ENCODE results near the gene CTXN2.

Gene CTXN2

DNA sequence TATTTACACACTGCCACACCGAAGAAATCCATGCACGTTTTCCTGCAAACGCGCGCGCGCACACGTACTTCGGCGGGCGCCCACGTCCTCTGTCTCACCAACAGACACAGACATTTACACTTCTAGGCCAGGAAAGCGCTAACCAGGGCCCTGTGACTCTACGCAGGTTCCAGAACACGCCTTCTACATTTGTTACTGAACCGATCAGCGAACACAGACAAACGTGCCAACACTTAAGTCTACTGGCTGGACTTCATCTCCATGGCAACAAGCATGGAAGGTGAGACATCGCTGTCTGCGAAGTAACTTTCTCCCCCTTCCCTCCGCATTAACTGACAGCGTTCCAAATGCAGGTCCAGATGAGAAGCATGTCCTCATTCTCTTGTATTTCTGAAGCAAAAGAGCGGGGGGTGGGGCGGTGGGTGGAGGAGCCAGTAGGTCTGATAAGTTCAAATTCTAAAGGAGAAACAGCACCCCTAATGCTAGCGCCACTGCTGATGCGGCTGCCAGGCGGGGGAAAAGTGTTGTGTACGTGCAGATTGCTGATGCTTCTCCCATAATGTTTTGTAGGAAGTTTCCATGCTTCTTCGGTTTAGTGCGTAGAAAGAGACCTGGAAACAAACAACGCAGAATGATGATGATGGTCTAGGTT lies at the start of gene CTXN2:
Gene CTXN2, plus strand, starts transcription at position 92 of the 652 bp plus-strand sequence. CDS start 9,636 bp downstream, outside the sequence.
- no peak for DNase-seq (ENCODE audit: low spot score)

DNA sequence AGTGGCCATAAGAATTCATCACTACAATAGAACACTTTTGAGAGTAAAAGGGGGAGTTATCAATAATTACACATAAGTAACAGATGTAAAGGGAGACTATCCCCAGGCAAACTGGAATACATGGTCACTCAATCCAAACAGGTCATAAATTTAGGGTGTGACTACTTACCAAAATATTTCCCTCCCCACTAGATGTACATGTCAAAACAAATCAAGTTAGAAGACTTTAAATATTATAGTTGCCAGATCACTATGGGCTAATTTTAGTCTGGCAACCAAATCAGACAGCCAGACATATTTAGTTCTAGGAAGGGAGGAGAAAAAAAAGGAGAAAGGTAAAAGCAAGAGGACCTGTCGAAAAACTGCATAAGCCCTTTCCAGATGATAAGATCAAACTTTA lies 47.6 kb upstream of the CTXN2 start:
- DNase-seq (ENCODE audit: low spot score): no peak

DNA sequence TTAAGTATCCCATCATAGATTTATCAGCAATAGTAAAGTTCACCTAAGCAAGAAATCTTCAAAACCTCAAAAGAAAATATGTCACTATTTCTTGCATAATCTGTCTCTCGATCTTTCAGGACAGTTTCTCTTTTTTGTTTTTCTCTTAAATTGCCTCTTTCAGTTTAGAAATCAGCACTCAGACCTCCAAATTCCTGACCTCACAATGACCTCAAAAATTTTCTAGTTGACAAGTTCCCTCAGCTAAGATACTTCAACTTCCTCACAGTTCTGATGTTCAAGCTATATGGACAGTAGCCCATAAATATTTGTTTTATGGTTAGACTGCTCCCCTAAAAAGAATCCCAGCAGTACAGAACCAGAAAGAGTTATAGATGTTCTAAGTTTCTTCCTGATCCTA lies 46.6 kb upstream of the CTXN2 start:
- DNase-seq (ENCODE audit: low spot score): no peak

DNA sequence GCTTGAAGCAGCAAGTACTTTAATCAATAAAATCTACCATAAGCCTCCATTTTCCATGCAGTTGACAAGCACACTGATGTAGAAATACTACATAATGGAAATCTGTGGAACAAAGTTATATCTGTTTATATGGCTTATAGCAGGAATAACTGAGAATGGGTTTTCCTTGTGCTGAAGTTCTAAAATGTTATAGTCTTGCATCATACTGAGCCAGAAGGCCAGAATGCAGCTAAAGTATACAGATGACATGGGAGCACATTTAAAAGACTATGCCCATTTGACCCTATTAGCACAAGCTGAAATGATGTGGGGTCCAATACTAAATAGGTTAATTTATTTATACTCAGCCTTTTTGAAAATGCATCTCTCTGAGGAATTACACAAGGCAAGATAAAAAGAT lies 45.5 kb upstream of the CTXN2 start:
- DNase-seq (ENCODE audit: low spot score): no peak

DNA sequence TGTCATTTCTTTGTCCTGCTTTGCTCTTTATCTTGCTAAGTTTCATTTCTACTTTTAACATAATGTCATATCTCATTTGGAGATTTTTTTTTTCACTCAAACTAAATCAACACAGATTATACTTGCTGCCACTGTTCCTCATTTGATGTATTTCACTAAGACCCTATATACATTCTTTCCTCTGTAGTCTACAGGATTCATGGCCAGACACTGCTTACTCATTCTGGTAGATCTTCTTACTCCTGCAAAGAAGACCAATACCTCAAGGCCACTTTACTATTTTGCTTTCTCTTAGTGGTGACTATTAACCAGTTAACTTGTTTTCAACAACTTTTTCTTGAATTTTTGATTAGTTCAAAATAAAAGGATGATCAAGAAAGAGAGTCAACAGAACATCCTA lies 44.1 kb upstream of the CTXN2 start:
- no peak for DNase-seq (ENCODE audit: low spot score)

DNA sequence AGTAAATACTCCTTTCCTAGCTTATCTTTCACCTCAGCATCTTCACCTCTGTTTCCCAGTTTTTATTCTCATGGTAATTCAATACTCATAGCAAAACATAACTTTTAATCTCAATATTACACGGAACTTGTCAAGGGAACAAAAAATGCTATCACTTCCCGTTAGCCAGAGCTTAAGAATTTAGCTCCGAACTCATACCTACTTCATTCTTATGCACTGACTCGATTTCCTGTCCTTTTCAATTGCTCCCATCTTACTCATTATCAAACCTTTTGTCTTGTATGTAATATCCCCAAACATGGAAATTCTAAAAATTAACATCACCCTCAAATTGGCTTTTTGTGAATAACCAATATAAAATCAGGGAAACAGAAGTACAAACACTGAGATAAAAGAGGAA lies 41.6 kb upstream of the CTXN2 start:
- DNase-seq (ENCODE audit: low spot score): peak; percentile 11

DNA sequence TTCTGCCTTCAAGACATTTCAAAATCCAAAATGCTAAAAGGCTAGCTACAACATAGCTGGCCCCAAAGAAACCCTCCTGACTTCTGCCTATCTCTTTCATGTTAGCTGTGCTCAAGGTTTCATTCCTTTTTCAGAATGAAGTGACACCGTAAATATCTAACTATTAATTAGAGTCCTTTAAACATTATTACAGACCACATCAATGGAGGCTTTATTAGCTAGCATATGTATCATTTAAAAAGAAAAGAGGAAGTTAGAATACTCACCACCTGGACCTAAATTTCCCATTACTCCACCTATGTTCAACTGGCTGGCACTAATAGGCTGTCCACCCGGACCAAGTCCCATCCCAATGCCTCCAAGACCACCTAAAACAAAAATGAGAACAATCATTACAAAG lies 37.9 kb upstream of the CTXN2 start:
- DNase-seq (ENCODE audit: low spot score): no peak

DNA sequence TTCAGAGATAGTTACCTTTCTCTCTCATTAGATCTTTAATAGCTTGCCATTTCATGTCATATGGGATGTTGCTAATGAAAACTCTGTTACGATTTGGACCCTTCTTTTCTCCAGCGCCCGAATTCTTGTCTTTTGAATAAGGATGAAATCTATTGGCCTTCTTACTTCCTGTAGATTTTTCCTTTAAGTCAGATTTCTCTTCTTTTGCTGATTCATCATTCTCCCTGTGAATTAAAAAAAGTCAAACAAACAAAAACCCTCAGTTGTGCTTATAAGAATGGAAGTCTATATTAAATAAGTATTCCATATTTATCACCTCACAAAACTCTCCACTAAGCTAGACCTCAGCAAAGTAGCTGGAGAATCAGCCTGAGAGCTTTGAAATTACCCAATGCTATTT lies 22.8 kb upstream of the CTXN2 start:
- no peak for DNase-seq (ENCODE audit: low spot score)

DNA sequence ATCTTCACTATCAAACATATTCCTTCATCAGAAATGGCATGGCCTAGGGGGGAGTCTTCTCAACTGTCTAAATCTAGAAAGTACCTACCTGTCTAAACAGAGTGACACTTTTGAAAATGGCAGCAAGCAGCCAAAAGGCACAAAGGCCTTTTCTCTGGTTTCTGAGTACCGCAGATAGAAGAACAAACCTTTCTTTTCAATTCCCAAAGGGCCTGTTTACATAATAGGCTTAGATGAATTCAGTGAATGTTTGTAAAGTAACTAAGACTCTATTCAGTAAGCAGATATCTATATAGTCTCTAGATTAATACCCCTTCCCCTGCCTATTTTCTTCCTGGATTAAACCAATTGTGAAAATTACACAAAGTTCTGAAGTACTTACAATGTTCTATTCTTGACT lies 20.5 kb upstream of the CTXN2 start:
- no peak for DNase-seq (ENCODE audit: low spot score)

DNA sequence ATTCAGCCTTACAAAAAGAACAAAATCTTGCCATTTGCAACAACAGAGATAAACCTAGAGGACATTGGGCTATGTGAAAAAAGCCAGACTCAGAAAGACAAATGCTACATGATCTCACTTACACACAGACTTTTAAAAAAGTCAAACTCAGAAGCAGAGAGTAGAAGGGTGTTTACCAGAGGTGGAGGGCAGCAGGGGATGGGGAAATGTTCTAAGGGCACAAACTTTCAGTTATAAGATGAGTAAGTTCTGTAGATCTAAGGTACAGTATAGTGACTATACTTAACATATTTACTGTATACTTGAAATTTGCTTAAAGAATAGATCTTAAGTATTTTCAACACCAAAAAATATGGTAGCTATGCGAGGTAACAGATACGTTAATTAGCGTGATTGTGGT lies 16.3 kb upstream of the CTXN2 start:
- no peak for DNase-seq (ENCODE audit: low spot score)

DNA sequence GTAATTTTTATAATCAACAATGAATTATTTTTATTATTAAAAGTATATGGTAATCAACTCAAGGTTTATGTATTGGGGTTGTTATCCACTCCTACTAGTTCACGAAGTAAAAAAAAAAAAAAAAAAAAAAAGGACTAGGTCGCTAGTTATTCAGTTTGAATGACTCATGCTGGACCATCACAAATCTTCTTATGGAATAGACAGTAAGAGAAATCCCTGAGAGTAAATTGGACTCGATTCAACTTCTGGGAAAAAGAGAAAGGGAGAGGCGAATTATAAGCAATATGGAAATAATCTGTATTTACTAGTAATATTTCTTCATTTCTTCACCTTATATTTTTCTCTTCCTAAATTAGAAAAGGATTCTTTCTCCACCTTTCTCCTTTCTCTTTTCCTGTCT lies 15.4 kb upstream of the CTXN2 start:
- DNase-seq (ENCODE audit: low spot score): no peak

DNA sequence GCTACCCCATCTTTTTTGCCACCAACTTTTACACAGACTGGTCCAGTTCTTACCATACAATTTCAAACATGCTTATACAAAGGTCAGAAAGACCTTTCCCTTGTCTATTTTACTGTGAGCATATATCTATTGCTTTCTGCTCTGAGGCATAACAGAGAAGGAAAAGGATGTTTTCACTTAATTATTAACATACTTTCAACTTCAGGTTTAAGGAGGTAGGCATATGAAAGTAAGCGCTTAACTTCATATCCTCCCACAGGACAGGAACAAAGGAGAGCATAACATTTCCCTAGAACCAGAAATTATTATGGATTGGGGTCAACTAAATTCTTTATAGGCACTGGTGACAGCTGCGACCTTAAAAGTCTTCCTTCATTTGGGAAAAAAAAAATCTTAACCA lies 14.5 kb upstream of the CTXN2 start:
- DNase-seq (ENCODE audit: low spot score): no peak

DNA sequence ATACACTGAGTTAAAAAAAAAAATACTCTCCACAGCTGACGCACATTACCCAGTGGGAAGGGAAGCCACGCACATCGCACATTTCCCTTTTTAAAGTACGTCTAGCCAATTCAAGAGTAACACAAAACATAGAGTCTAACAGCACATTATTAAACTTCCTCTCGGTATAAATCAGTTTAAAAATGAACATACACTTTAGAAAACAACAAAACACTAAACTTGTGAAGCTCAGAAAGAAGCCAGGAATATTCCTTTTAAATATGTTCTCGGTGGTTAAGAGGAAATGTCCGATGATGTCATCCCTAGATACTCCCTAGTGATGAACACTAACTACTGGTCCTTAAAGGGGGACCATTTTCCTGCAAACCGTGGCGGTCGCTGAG lies 14.1 kb upstream of the CTXN2 start:
- DNase-seq (ENCODE audit: low spot score): peak; percentile 46

DNA sequence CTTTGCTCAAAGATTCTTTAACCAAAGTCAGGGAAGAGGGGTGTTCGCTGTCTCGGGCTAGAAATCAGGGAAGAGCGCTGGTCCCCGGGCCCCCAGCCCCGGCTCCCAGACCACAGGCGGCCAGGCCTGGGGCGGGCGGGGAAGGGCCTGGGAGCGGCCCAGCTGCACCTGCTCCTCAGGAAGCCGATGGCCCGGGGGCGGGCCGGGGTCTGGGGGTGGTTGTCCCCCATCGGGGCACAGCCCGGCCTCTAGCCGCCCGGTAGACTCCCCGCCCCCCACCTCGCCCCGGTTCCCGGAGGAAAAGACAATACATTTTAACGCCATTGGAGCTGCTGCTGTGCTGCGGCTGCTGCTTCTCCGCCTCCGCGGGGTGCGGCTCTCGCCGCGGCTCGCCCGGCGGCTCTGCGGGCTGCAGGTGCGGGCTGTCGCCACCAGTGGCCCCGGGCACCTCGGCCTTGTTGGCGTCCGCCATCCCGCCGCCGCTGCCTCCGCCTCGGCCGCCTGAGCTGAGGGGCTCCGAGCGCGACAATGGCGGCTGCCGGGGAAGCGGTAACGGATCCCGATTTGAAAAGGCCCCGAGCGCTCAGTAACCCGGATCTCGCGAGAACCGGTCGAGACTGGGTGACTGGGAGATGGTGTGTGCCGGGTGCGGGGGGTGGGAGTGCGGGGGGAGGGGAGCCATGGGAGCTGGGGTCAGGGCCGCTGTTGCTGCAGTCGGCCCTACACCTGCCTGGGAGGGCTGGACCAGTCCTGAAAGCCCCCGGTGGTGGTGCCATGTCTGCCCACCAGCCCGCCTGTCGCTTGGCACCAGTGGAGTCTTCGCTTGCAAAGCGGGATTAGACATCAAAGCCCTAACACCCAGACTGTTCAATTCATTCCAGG lies 13.5 kb upstream of the CTXN2 start, which contains the start of gene MYEF2:
Gene MYEF2, minus strand, starts transcription at position 530 of the 882 bp plus-strand sequence. Its CDS starts 58 bp downstream, at position 472.
- DNase-seq (ENCODE audit: low spot score): peak; percentile 77

DNA sequence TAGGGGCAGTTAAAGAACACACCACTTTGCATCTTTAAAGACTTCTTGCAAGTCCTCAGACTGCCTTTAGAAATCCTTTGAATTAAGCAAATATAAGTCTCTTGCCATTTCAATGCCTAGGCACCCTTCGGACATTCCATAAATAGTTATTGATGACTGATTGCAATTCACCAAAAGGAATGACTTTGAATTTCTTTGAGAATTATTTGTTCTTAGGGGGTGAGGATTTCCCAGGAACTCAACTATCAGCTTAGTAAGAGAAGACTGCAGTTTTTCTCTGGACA lies 12.9 kb upstream of the CTXN2 start:
- no peak for DNase-seq (ENCODE audit: low spot score)

DNA sequence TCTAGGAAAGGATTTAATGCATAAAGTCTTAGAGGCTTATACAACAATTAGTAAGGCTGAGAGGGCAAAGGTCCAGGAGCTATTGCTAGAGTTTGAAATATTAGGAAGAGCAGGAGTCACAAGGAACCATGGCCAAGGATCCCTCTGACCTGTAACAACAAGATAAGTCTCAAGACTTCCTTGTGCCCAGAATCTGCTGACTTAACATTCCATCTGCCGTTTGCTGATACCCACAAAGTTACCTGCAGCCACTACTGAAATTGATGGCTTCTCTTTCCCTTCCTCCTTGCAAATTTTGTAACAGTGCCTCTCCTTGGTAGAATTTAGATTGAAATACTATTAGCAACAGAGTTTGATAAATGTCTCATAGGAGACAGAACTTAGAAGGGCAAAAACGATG lies 8.7 kb upstream of the CTXN2 start:
- no peak for DNase-seq (ENCODE audit: low spot score)

DNA sequence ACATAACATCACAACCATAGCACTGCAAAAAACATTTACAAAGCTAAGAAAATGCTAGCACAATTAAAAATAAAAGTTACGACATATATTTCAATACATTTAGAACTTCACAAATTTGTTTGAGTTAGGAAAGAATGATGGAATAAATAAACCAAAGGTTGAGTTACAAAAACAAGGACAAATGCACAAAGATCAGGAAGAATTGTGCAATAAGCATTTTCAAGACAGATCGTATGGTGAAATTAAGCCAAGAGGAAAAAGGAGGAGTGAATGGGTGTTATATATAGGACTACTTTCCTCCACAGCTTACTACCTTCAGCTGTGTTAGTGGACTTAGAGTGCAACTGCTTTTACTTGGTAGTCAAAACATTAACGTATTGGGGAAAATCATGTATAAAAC lies 5.9 kb upstream of the CTXN2 start:
- no peak for DNase-seq (ENCODE audit: low spot score)

DNA sequence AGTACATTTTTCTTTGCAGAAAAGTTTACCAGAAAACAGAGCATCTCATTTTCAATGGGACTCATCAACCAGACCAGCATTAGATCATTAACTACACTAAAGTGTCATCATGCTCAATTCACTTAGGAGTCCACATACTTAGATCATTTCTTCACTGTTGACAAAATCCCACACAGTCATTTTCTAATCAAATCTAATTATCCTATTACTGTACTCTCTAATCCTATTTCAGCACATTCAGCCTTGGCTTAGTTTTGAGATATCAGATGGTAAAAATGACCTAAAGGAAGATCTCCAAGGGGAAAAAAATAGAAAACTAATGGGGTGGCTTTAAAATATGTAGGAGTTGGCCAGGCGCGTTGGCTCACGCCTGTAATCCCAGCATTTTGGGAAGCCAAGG lies 5.2 kb upstream of the CTXN2 start:
- no peak for DNase-seq (ENCODE audit: low spot score)

DNA sequence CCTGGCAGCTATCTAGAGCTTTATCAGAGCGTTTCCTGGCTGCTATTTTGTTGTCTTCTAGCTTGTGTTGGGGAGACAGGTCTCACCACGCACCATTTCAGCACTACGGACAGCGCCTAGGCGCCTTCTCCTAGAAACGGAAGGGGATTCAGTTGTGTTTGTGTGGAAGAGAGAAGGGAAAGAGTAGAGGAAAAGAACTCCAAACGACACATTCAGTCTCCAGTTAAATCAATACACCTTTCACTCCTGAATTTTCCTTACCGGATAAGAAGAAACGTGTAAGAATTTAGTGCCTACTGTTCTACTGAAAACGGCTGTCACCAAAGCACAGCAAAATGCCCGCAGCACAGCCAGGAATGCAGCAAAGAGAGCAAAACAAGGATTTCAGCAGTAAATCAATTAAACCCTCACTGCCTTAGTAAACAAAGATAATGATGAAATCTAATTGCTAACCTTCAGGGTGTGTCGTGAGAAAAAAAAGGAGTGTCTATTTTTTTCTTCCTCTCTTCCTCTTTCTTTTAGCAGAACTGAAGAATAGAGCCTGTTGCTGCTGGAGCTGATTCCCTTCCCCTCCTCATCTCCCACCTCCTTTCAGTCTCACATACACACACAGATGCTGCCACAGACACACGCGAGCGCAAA lies 412 bp upstream of the CTXN2 start:
- peak; percentile 69 for DNase-seq (ENCODE audit: low spot score)

DNA sequence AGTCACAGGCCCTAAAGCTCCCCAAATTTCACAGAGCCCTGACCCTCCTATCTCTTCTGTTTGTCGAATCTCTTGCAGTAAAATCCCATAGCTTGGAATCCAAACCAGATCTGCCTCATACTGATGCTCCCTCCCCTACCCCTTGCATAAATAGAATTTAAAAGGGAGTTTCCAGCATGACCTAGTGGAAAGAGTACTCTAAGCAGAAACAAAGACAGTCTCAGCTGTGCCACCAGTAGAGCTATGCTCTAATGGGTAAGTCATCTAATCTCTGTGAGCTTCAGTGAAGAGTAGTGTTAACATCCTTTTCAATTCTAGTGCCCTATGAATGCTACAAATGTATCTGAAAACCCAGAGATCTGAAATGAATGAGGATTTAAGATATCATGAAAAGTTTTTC lies 10.6 kb downstream of the CTXN2 start:
- no peak for DNase-seq (ENCODE audit: low spot score)

DNA sequence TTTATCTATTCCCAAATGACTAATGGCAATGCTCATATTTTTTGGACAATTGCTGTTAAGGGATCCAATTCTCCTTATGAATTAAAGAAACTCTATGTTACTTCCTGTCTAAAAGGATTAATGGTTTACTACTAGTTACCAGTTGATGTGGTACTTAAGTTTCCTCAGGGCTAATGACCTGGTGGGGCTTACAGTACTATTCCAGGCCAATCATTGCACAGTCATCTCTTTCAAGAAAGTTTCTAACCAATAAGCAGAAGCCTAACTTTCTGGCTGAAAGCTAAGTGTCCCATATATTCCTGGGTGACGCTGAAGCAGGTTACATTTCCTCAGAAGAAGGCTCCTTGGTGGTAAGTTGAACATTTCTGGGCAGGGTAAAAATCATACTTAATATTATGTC lies 14.5 kb downstream of the CTXN2 start, which contains the start of gene SLC12A1:
Gene SLC12A1, plus strand, starts transcription at position 322 of the 400 bp plus-strand sequence. CDS start 1,418 bp downstream, outside the sequence.
- DNase-seq (ENCODE audit: low spot score): no peak

DNA sequence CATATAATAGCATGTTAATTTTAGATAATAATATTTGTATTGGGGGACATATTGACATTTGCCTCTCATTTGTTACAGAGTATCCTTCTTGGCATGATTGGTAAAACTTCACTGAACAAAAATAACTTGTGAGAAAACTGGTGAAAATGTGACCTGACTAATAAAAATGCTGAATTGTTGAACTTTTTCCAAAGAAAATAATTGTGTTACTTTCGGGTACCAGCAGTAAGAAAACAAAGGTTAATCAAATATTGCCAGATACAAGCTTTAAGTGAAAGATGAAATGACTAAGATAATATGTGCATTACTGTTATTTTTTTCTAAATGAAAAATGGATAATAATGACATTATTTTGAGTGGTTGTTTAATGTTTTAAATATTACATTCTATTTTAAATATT lies 29.8 kb downstream of the CTXN2 start:
- DNase-seq (ENCODE audit: low spot score): no peak

DNA sequence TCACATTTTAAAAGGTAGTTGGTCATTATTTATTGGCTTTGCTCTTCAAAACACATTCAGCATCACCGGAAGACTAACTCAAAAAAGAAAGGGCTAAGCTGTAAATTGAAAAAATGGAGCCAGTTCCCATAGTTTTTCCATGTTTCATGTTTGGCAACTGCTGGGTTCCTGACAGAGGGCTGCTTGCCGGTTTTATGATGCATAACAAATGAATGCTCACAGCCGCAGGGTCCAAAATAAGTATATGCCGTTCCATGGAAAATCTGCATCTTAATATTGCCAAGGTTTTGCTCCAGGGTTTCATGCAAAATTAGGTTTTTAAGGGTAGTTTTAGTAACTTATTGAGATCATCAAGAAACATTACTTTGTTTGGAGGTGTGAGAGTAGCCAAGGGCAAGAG lies 30.4 kb downstream of the CTXN2 start:
- peak; percentile 52 for DNase-seq (ENCODE audit: low spot score)

Data from AG20443 (cell line).